Nephron progenitor cell (in vitro differentiated cells): ENCODE data around the gene TMEM271.

ENCODE experiments used
- DNase-seq: peaks from one replicate; pipeline ENCODE4 v3.0.0; 2021
- H3K27ac Mint-ChIP-seq: 2 replicates; pipeline ENCODE4 v1.8.0; 2021; ENCODE audit warnings: mild to moderate bottlenecking, moderate library complexity, mixed read lengths
- H3K27me3 Mint-ChIP-seq: 2 replicates; pipeline ENCODE4 v1.8.0; 2021; ENCODE audit warnings: mild to moderate bottlenecking, low read depth, mixed read lengths; ENCODE audit not compliant: poor library complexity
- H3K36me3 Mint-ChIP-seq: 2 replicates; pipeline ENCODE4 v1.8.0; 2021; ENCODE audit warnings: low read depth, mixed read lengths
- H3K4me1 Mint-ChIP-seq: 2 replicates; pipeline ENCODE4 v1.8.0; 2021; ENCODE audit warnings: mixed read lengths
- H3K4me3 Mint-ChIP-seq: 2 replicates; pipeline ENCODE4 v1.8.0; 2021; ENCODE audit warnings: mild to moderate bottlenecking, moderate library complexity, mixed read lengths
- H3K9me3 Mint-ChIP-seq: 2 replicates; pipeline ENCODE4 v1.8.0; 2021; ENCODE audit warnings: mild to moderate bottlenecking, moderate library complexity, mixed read lengths
- CTCF ChIP-seq: fragments of 200-600 bp; sonication (generic); IDR thresholded peaks from 2 replicates; pipeline ENCODE4 v1.5.0; 2021; ENCODE audit warnings: antibody characterized with exemption

TMEM271 gene

DNA sequence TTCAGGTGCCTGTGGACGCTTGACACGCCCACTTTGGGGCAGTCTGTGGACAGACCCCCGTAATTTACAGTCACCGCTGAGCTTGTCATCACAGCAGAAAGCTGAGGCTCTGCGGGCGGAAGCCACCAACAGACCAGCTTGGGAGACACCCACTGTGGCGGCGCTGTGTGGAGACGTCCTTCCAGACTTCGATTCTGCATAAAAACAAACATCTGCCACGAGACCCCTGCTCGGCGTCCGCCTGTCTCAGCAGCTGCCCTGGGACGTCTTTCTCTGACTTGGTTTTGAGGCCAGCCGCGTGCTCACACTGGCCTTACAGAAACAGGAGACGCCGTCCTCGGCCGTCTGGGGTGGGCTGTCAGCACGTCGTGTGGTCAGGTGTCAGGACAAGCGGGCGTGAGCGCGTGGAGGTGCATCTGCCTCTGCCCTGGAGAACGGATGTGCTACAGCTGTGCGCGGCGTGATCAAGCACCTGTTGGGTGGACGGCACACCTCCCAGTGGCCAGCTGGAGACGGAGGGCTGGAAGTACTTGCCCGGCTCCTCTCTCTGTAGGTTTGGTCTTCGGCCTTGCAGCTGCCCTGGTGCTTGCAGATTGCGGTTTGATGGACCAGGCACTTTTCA, 39.6 kb downstream of the TMEM271 start:
- no peak for TF ChIP-seq CTCF
- no peaks in the 10 kb centered on the region for H3K27me3 Mint-ChIP-seq
- H3K4me1 Mint-ChIP-seq, result no peaks in the 10 kb centered on the region
- H3K4me3 Mint-ChIP-seq, result no peak overlapping the region
- H3K36me3 Mint-ChIP-seq, result peaks cover 17% of the 10 kb centered on the region
- no peaks in the 10 kb centered on the region for H3K9me3 Mint-ChIP-seq
- no peak overlapping the region for H3K27ac Mint-ChIP-seq
- no peak for DNase-seq

DNA sequence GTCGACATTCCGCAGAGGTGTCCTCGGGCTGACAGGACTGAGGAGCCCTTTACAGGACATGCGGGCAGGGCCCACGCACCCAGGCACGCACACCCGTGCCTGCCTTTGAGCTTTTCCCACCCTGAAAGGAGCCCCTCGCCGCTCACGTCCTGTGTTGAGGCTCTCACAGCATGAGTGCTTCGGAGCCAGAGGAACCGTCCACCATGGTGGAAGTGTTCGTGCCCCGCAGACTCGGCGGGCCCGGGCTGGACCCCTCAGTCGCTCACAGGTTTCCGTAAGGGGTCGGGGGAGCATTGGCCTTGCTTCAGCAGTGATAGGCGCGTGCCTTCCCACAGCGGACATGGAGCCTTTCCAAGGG, 40.2 kb downstream of the TMEM271 start:
- DNase-seq, result no peak
- Mint-ChIP-seq H3K4me1 (no peaks in the 10 kb centered on the region), H3K36me3 (peaks cover 20% of the 10 kb centered on the region), H3K4me3 (no peak overlapping the region), H3K9me3 (no peaks in the 10 kb centered on the region), H3K27me3 (no peaks in the 10 kb centered on the region), H3K27ac (no peak overlapping the region)
- TF ChIP-seq CTCF, result no peak

- no peak for TF ChIP-seq CTCF
- no peak for DNase-seq
- H3K27me3 Mint-ChIP-seq, result no peaks in the 10 kb centered on the region
- no peaks in the 10 kb centered on the region for H3K9me3 Mint-ChIP-seq
- peaks cover 23% of the 10 kb centered on the region for H3K36me3 Mint-ChIP-seq
- no peaks in the 10 kb centered on the region for H3K4me1 Mint-ChIP-seq
- no peak overlapping the region for H3K27ac Mint-ChIP-seq
- no peak overlapping the region for H3K4me3 Mint-ChIP-seq
These were observed 40.7 kb downstream of the TMEM271 start for GRCh38 chr4:535181-535923.

DNA sequence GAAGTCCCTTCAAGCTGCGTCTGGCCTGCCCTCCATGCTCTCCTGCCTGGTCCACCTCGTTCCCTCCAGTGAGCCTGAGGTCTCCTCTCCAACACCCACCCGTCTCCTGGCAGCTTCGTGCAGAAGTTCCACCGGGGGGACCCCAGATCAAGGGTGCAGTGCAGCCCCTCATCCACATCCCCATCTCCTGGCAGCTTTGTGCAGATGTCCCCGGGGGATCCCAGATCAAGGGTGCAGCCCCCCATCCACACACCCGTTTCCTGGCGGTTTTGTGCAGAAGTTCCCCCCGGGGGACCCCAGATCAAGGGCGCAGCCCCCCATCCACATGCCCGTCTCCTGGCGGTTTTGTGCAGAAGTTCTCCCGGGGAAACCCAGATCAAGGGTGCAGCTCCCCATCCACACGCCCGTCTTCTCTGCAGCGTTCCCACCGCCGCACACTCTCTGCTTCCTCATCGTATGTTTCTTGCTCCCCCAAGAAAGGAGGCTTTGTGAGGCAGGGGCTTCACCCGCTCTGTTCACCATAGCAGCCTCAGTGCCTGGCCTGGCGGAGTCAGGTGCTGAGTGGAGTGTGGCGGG, 41.4 kb downstream of the TMEM271 start:
- no peak overlapping the region for H3K27ac Mint-ChIP-seq
- no peak for DNase-seq
- TF ChIP-seq CTCF, result no peak
- H3K36me3 Mint-ChIP-seq, result peaks cover 30% of the 10 kb centered on the region
- H3K9me3 Mint-ChIP-seq, result no peaks in the 10 kb centered on the region
- no peak overlapping the region for H3K4me3 Mint-ChIP-seq
- H3K4me1 Mint-ChIP-seq, result no peaks in the 10 kb centered on the region
- H3K27me3 Mint-ChIP-seq, result no peaks in the 10 kb centered on the region

- no peak overlapping the region for H3K27ac Mint-ChIP-seq
- DNase-seq, result no peak
- H3K27me3 Mint-ChIP-seq, result no peaks in the 10 kb centered on the region
- no peaks in the 10 kb centered on the region for H3K9me3 Mint-ChIP-seq
- no peak for TF ChIP-seq CTCF
- peaks cover 32% of the 10 kb centered on the region for H3K36me3 Mint-ChIP-seq
- peaks cover 1% of the 10 kb centered on the region for H3K4me1 Mint-ChIP-seq
- no peak overlapping the region for H3K4me3 Mint-ChIP-seq
These were observed 42.0 kb downstream of the TMEM271 start for GRCh38 chr4:534101-534575.
